ENCODE measurements around the gene MYH7B. TPM values are rescaled to one million over a fixed set of nuclear protein-coding genes. Genes with fewer than 3 reads are reported as not detected.

The MYH7B gene
- polyA plus RNA-seq, 2 donors, result 0.11 to 0.69 TPM

DNA sequence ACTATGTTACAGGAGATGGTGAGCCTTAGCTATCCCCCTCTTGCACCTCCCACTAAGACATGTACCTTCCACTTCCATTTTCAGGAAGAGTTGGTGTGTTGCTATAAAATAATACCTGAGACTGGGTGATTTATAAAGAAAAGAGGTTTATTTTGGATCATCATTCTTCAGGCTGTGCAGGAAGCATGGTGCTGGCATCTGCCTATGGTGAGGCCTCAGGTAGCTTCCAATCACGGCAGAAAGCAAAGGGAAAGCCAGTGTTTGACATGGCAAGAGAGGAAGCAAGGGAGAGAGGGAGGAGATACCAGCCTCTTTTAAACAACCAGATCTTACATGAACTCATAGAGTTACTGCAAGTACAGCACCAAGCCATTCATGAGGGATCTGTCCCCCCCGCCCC lies 32.3 kb upstream of the MYH7B start:
- 87 to 100% methylated on average over 2 of the region's 2 CpGs for WGBS, 2 donors
- no peaks in the 10 kb centered on the region for H3K4me1 ChIP-seq (ENCODE audit: control insufficient read depth in 2 of 2, insufficient read depth in 2 of 2, low read length in 1 of 2)
- no peak overlapping the region for H3K4me3 ChIP-seq (ENCODE audit: low read depth in 1 of 2, low read length in 2 of 2)
- peaks cover 15 to 46% of the 10 kb centered on the region in 2 donors for H3K36me3 ChIP-seq (ENCODE audit: control insufficient read depth in 2 of 2, insufficient read depth in 2 of 2, low read length in 1 of 2)
- H3K27me3 ChIP-seq (ENCODE audit: control insufficient read depth in 1 of 2, insufficient read depth in 2 of 2, low read length in 2 of 2), result no peaks in the 10 kb centered on the region
- no peaks in the 10 kb centered on the region for H3K9me3 ChIP-seq (ENCODE audit: control insufficient read depth in 2 of 2, insufficient read depth in 1 of 2, low read depth in 1 of 2, low read length in 1 of 2)
- no peak overlapping the region for H3K27ac ChIP-seq (ENCODE audit: low read depth in 2 of 2, low read length in 1 of 2)

DNA sequence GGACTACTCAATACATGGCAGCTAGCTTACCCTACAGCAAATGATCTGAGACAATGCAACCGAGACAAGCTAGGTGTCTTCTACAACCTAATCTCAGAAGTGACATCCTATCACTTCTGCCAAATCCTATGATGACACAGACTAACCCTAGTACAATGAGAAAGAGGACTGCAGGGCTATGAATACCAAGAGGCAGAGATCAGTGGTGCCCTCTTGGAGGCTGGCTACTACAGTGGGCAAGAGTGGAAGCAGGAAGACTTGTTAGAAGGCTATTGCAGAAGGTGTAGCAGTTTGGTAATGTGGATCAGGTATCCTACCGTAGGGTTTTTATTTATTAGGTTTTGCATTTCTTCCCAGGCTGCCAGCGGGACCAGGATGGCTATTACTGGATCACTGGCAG lies 30.3 kb upstream of the MYH7B start:
- no peaks in the 10 kb centered on the region for H3K27me3 ChIP-seq (ENCODE audit: control insufficient read depth in 1 of 2, insufficient read depth in 2 of 2, low read length in 2 of 2)

DNA sequence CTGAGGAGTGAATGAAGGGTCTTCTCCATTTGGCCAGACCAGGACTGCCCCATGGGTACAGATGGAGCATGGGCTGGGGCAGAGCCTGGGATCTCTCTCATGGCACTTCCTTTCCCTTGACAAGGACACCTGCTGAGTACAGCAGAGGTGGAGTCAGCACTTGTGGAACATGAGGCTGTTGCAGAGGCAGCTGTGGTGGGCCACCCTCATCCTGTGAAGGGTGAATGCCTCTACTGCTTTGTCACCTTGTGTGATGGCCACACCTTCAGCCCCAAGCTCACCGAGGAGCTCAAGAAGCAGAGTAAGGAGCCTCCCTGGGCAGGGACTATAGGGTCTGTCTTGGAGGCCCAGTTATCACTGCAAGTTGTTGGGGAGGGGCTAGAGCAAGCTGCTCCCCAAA lies 29.7 kb upstream of the MYH7B start:
- WGBS, 2 donors, result 88 to 91% methylated on average over 1 of the region's 1 CpG
- H3K9me3 ChIP-seq (ENCODE audit: control insufficient read depth in 2 of 2, insufficient read depth in 1 of 2, low read depth in 1 of 2, low read length in 1 of 2), result no peaks in the 10 kb centered on the region
- no peaks in the 10 kb centered on the region for H3K27me3 ChIP-seq (ENCODE audit: control insufficient read depth in 1 of 2, insufficient read depth in 2 of 2, low read length in 2 of 2)
- H3K27ac ChIP-seq (ENCODE audit: low read depth in 2 of 2, low read length in 1 of 2), result no peak overlapping the region
- no peak overlapping the region for H3K4me3 ChIP-seq (ENCODE audit: low read depth in 1 of 2, low read length in 2 of 2)
- H3K4me1 ChIP-seq (ENCODE audit: control insufficient read depth in 2 of 2, insufficient read depth in 2 of 2, low read length in 1 of 2), result no peaks in the 10 kb centered on the region
- H3K36me3 ChIP-seq (ENCODE audit: control insufficient read depth in 2 of 2, insufficient read depth in 2 of 2, low read length in 1 of 2), result peaks cover 17 to 46% of the 10 kb centered on the region in 2 donors

More for the DNA sequence above, 30.3 kb upstream of the MYH7B start:
- H3K9me3 ChIP-seq (ENCODE audit: control insufficient read depth in 2 of 2, insufficient read depth in 1 of 2, low read depth in 1 of 2, low read length in 1 of 2), result no peaks in the 10 kb centered on the region
- no peak overlapping the region for H3K27ac ChIP-seq (ENCODE audit: low read depth in 2 of 2, low read length in 1 of 2)
- H3K36me3 ChIP-seq (ENCODE audit: control insufficient read depth in 2 of 2, insufficient read depth in 2 of 2, low read length in 1 of 2), result peaks cover 15 to 51% of the 10 kb centered on the region in 2 donors
- no peaks in the 10 kb centered on the region for H3K4me1 ChIP-seq (ENCODE audit: control insufficient read depth in 2 of 2, insufficient read depth in 2 of 2, low read length in 1 of 2)
- 96 to 100% methylated on average over 3 of the region's 3 CpGs for WGBS, 2 donors
- no peak overlapping the region for H3K4me3 ChIP-seq (ENCODE audit: low read depth in 1 of 2, low read length in 2 of 2)

DNA sequence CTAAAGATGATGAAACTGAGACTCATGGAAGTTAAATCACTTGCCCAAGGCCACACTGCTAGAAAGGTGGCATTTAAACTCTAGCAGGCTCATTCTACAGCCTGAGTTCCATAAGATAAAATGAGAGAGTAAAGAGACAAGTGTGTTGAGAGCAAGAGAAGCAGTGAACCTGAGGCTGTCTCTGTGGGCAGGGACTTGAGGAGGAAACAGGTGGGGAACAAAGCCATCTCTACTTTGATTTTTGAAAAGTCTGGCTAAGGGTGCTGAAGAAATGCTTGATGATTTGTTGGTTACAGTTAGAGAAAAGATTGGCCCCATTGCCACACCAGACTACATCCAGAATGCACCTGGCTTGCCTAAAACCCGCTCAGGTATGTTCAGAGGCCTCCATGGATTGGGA lies 29.1 kb upstream of the MYH7B start:
- Histone ChIP-seq H3K4me1 (ENCODE audit: control insufficient read depth in 2 of 2, insufficient read depth in 2 of 2, low read length in 1 of 2) (no peaks in the 10 kb centered on the region), H3K36me3 (ENCODE audit: control insufficient read depth in 2 of 2, insufficient read depth in 2 of 2, low read length in 1 of 2) (peaks cover 19 to 45% of the 10 kb centered on the region in 2 donors), H3K9me3 (ENCODE audit: control insufficient read depth in 2 of 2, insufficient read depth in 1 of 2, low read depth in 1 of 2, low read length in 1 of 2) (no peaks in the 10 kb centered on the region), H3K4me3 (ENCODE audit: low read depth in 1 of 2, low read length in 2 of 2) (no peak overlapping the region), H3K27me3 (ENCODE audit: control insufficient read depth in 1 of 2, insufficient read depth in 2 of 2, low read length in 2 of 2) (no peaks in the 10 kb centered on the region), H3K27ac (ENCODE audit: low read depth in 2 of 2, low read length in 1 of 2) (no peak overlapping the region)
- 92 to 100% methylated on average over 1 of the region's 1 CpG for WGBS, 2 donors

DNA sequence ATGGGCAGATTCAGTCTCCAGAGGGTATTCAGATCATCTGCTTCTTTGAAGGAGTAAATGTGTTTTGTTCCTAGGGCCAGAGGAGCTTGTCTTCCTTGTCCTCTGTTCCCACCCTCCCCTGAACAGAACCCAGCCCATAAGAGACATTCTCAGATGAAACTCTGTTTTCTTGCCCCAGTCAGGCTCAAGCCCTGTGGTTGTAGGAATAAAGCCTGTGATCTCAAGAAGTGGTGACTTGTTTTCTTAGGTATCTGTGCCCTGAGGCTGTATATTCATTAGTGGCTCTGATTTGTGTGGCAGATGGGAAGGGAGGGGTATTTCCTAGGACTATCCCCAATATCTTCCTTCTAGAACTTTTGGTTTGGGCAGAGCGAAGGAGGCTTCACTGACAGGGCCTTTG lies 27.9 kb upstream of the MYH7B start:
- Histone ChIP-seq H3K27ac (ENCODE audit: low read depth in 2 of 2, low read length in 1 of 2) (no peak overlapping the region), H3K36me3 (ENCODE audit: control insufficient read depth in 2 of 2, insufficient read depth in 2 of 2, low read length in 1 of 2) (peaks cover 19 to 49% of the 10 kb centered on the region in 2 donors), H3K9me3 (ENCODE audit: control insufficient read depth in 2 of 2, insufficient read depth in 1 of 2, low read depth in 1 of 2, low read length in 1 of 2) (no peaks in the 10 kb centered on the region), H3K4me3 (ENCODE audit: low read depth in 1 of 2, low read length in 2 of 2) (no peak overlapping the region), H3K4me1 (ENCODE audit: control insufficient read depth in 2 of 2, insufficient read depth in 2 of 2, low read length in 1 of 2) (no peaks in the 10 kb centered on the region), H3K27me3 (ENCODE audit: control insufficient read depth in 1 of 2, insufficient read depth in 2 of 2, low read length in 2 of 2) (no peaks in the 10 kb centered on the region)
- WGBS, 2 donors, result 68 to 95% methylated on average over 1 of the region's 1 CpG

DNA sequence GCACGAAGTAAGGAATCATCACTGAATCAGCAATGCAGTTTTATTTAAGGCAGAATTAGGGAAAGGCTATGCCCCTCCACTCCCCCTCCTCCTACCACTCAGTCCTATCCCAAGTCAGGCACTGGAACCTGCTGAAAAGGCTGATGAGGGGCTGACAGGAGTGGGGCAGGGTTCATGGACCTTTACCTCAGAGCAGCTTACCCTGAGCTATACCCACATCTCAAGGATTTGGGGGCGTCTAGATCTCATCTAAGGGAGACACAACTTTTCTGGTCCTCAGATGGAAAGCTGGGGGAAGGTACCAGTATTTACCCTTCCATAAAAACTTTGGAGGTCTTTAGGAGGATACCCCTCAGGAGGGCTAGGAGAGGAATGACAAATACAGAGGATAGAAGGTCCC lies 27.3 kb upstream of the MYH7B start:
- Histone ChIP-seq H3K36me3 (ENCODE audit: control insufficient read depth in 2 of 2, insufficient read depth in 2 of 2, low read length in 1 of 2) (peaks cover 19 to 47% of the 10 kb centered on the region in 2 donors), H3K9me3 (ENCODE audit: control insufficient read depth in 2 of 2, insufficient read depth in 1 of 2, low read depth in 1 of 2, low read length in 1 of 2) (no peaks in the 10 kb centered on the region), H3K27me3 (ENCODE audit: control insufficient read depth in 1 of 2, insufficient read depth in 2 of 2, low read length in 2 of 2) (no peaks in the 10 kb centered on the region), H3K4me1 (ENCODE audit: control insufficient read depth in 2 of 2, insufficient read depth in 2 of 2, low read length in 1 of 2) (no peaks in the 10 kb centered on the region), H3K4me3 (ENCODE audit: low read depth in 1 of 2, low read length in 2 of 2) (no peak overlapping the region), H3K27ac (ENCODE audit: low read depth in 2 of 2, low read length in 1 of 2) (no peak overlapping the region)
- 85 to 91% methylated on average over 2 of the region's 2 CpGs for WGBS, 2 donors

DNA sequence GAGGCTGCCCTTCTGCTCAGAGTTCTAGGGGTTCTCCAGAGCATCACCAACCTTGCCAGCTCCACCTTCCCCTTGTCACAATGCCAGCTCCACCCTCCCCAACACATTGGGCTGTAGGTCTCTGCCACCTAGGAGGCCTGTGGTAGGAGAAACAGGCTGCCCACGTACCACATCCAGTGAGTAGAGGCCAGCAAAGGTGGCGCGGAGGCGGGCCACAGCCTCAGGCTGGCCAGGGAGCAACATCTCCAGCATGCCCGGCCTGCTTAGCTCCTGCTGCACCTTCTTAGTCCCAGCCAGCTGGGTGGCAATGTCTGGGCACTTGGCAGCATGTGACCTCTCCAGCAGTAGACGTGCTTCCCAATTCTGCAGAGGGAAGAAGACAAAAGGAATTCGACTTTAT lies 23.9 kb upstream of the MYH7B start:
- 91 to 96% methylated on average over 7 of the region's 7 CpGs for WGBS, 2 donors
- peaks cover 12 to 36% of the 10 kb centered on the region in 2 donors for H3K36me3 ChIP-seq (ENCODE audit: control insufficient read depth in 2 of 2, insufficient read depth in 2 of 2, low read length in 1 of 2)
- no peaks in the 10 kb centered on the region for H3K27me3 ChIP-seq (ENCODE audit: control insufficient read depth in 1 of 2, insufficient read depth in 2 of 2, low read length in 2 of 2)

DNA sequence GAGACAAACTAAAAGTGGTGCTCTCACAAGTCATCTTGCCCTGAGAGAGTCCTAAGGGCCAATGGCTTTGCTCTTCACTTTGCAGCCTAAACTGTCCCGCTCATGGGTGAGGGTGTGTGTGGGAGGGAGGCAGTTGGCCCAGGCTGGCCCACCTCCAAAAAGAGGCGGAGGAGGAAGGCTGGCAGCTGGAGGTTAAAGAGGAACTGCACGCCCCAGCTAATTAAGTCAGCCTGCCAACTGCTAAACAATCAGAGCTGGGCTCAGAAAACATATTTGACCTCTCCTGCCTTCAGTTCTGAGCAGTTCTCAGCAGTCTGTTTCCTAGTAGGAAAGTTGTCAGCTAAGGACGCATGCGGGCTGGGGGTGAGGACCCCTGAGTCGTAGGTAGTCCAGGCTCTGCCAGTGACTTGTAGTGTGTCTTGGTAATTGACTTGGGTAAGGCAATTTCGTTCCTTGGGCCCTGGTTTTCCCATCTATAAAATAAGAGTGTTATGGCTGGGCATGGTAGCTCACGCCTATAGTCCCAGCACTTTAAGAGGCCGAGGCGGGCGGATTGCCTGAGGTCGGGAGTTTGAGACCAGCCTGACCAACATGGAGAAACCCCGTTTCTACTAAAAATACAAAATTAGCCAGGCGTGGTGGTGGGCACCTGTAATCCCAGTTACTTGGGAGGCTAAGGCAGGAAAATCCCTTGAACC lies 17.1 kb upstream of the MYH7B start:
- 64 to 74% methylated on average over 14 of the region's 14 CpGs for WGBS, 2 donors
- Histone ChIP-seq H3K27ac (ENCODE audit: low read depth in 2 of 2, low read length in 1 of 2) (peak overlapping the region; percentile 48 to 66), H3K27me3 (ENCODE audit: control insufficient read depth in 1 of 2, insufficient read depth in 2 of 2, low read length in 2 of 2) (no peaks in the 10 kb centered on the region), H3K36me3 (ENCODE audit: control insufficient read depth in 2 of 2, insufficient read depth in 2 of 2, low read length in 1 of 2) (peaks cover 3 to 24% of the 10 kb centered on the region in 2 donors), H3K4me1 (ENCODE audit: control insufficient read depth in 2 of 2, insufficient read depth in 2 of 2, low read length in 1 of 2) (no peaks in the 10 kb centered on the region), H3K9me3 (ENCODE audit: control insufficient read depth in 2 of 2, insufficient read depth in 1 of 2, low read depth in 1 of 2, low read length in 1 of 2) (no peaks in the 10 kb centered on the region), H3K4me3 (ENCODE audit: low read depth in 1 of 2, low read length in 2 of 2) (no peak overlapping the region)

More for the DNA sequence above, 23.9 kb upstream of the MYH7B start:
- H3K27ac ChIP-seq (ENCODE audit: low read depth in 2 of 2, low read length in 1 of 2), result no peak overlapping the region
- no peaks in the 10 kb centered on the region for H3K4me1 ChIP-seq (ENCODE audit: control insufficient read depth in 2 of 2, insufficient read depth in 2 of 2, low read length in 1 of 2)
- no peak overlapping the region for H3K4me3 ChIP-seq (ENCODE audit: low read depth in 1 of 2, low read length in 2 of 2)
- no peaks in the 10 kb centered on the region for H3K9me3 ChIP-seq (ENCODE audit: control insufficient read depth in 2 of 2, insufficient read depth in 1 of 2, low read depth in 1 of 2, low read length in 1 of 2)

DNA sequence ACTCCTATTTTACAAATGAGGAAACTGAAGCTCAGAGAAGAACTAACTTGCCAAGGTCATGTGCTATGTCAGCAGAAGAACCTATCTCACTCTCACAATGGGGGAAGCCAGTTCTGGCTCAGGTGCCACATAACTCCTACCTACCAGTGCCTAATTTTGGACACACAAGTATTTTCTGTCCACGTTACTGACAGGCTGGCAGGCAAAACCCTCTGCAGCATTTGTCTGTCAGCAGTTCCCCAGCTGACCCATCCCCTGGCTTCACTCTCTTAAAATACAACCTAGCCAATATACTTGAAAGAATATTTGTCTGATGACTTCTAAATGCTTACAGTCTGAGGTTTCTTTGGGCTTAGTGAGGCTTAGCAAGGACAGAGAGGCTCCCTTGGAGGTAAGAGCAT lies 15.6 kb upstream of the MYH7B start:
- 79 to 86% methylated on average over 1 of the region's 1 CpG for WGBS, 2 donors
- peaks cover 0 to 4% of the 10 kb centered on the region in 2 donors for H3K4me1 ChIP-seq (ENCODE audit: control insufficient read depth in 2 of 2, insufficient read depth in 2 of 2, low read length in 1 of 2)
- H3K4me3 ChIP-seq (ENCODE audit: low read depth in 1 of 2, low read length in 2 of 2), result no peak overlapping the region
- peaks cover 3 to 28% of the 10 kb centered on the region in 2 donors for H3K36me3 ChIP-seq (ENCODE audit: control insufficient read depth in 2 of 2, insufficient read depth in 2 of 2, low read length in 1 of 2)
- H3K27ac ChIP-seq (ENCODE audit: low read depth in 2 of 2, low read length in 1 of 2), result no peak overlapping the region
- no peaks in the 10 kb centered on the region for H3K9me3 ChIP-seq (ENCODE audit: control insufficient read depth in 2 of 2, insufficient read depth in 1 of 2, low read depth in 1 of 2, low read length in 1 of 2)
- H3K27me3 ChIP-seq (ENCODE audit: control insufficient read depth in 1 of 2, insufficient read depth in 2 of 2, low read length in 2 of 2), result no peaks in the 10 kb centered on the region

DNA sequence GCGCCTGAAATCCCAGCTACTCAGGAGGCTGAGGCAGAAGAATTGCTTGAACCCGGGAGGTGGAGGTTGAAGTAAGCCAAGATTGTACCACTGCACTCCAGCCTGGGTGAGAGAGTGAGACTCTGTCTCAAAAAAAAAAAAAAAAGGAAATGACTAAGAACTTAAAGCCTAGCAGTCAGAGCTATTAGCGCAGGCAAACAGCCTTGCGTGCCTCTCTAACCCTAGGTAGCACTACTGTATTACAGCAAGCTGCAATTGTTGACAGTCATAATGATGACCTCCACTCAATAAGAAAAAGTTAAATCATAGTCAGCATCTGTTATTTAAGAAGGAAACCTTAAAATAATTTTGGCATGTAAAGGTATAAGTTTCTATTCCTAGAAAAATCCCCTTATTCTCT lies 14.4 kb upstream of the MYH7B start:
- 86 to 91% methylated on average over 4 of the region's 4 CpGs for WGBS, 2 donors
- no peak overlapping the region for H3K27ac ChIP-seq (ENCODE audit: low read depth in 2 of 2, low read length in 1 of 2)
- no peak overlapping the region for H3K4me3 ChIP-seq (ENCODE audit: low read depth in 1 of 2, low read length in 2 of 2)
- H3K9me3 ChIP-seq (ENCODE audit: control insufficient read depth in 2 of 2, insufficient read depth in 1 of 2, low read depth in 1 of 2, low read length in 1 of 2), result no peaks in the 10 kb centered on the region
- no peaks in the 10 kb centered on the region for H3K27me3 ChIP-seq (ENCODE audit: control insufficient read depth in 1 of 2, insufficient read depth in 2 of 2, low read length in 2 of 2)
- peaks cover 4% of the 10 kb centered on the region in 2 donors for H3K4me1 ChIP-seq (ENCODE audit: control insufficient read depth in 2 of 2, insufficient read depth in 2 of 2, low read length in 1 of 2)
- H3K36me3 ChIP-seq (ENCODE audit: control insufficient read depth in 2 of 2, insufficient read depth in 2 of 2, low read length in 1 of 2), result peaks cover 3 to 32% of the 10 kb centered on the region in 2 donors
